DND-41 (cell line): ENCODE data around the gene PTPRD.

Experiments used
- ATAC-seq: fragments of 200-7000 bp; cut with Tn5 transposase; 3 replicates; pipeline ENCODE4 v1.9.1; 2021; ENCODE audit warnings: low read depth; ENCODE audit not compliant: insufficient read depth
- DNase-seq: peaks from one replicate; pipeline ENCODE4 v3.0.0-alpha.2; 2020
- H2AFZ ChIP-seq: 2 replicates; pipeline ENCODE4 v1.6.0; 2012; ENCODE audit warnings: low read depth, low read length
- H3K27ac ChIP-seq: 2 replicates; pipeline ENCODE4 v1.5.1; 2012; ENCODE audit warnings: low read length, inconsistent platforms
- H3K27me3 ChIP-seq: fragments of 200-600 bp; sonication (generic); 2 replicates; pipeline ENCODE4 v1.6.0; 2012; ENCODE audit warnings: low read length, mild to moderate bottlenecking, inconsistent platforms; ENCODE audit not compliant: insufficient read depth, poor library complexity
- H3K36me3 ChIP-seq: 2 replicates; pipeline ENCODE4 v1.5.1; 2012; ENCODE audit warnings: low read length, inconsistent platforms; ENCODE audit not compliant: insufficient read depth
- H3K4me1 ChIP-seq: 2 replicates; pipeline ENCODE4 v1.5.1; 2012; ENCODE audit warnings: mild to moderate bottlenecking, low read length; ENCODE audit not compliant: insufficient read depth
- H3K4me2 ChIP-seq: 2 replicates; pipeline ENCODE4 v1.6.0; 2012; ENCODE audit warnings: mild to moderate bottlenecking, moderate library complexity, low read length, inconsistent platforms; ENCODE audit not compliant: insufficient read depth
- H3K4me3 ChIP-seq, 2 experiments: fragments of 200-600 bp in 1 of 2; shearing (Covaris generic) in 1 of 2; 2 replicates each; pipeline ENCODE4 v1.5.1; 2012 to 2016; ENCODE audit warnings: inconsistent platforms in 2 of 2, low read length in 2 of 2, mild to moderate bottlenecking in 2 of 2, low read depth in 1 of 2, moderate library complexity in 1 of 2
- H3K79me2 ChIP-seq: 2 replicates; pipeline ENCODE4 v1.6.0; 2012; ENCODE audit warnings: low read length, inconsistent platforms; ENCODE audit not compliant: insufficient read depth
- H3K9ac ChIP-seq: 2 replicates; pipeline ENCODE4 v1.6.0; 2012; ENCODE audit warnings: low read depth, mild to moderate bottlenecking, inconsistent platforms, low read length, moderate library complexity
- H3K9me3 ChIP-seq: 2 replicates; pipeline ENCODE4 v1.5.1; 2012; ENCODE audit warnings: low read length, moderate library complexity, mild to moderate bottlenecking, inconsistent platforms; ENCODE audit not compliant: insufficient read depth, severe bottlenecking
- H4K20me1 ChIP-seq: 2 replicates; pipeline ENCODE4 v1.6.0; 2012; ENCODE audit warnings: low read length; ENCODE audit not compliant: insufficient read depth
- CTCF ChIP-seq: IDR thresholded peaks from 2 replicates; pipeline ENCODE4 v1.5.1; 2012; ENCODE audit warnings: borderline replicate concordance, low read length, moderate library complexity, mild to moderate bottlenecking; ENCODE audit not compliant: poor library complexity, severe bottlenecking; ENCODE audit errors: extremely low read depth
- EZH2 ChIP-seq: IDR thresholded peaks from 3 replicates; pipeline ENCODE4 v1.6.1; 2012; ENCODE audit warnings: borderline replicate concordance, low read depth, mild to moderate bottlenecking, moderate library complexity, low read length, inconsistent platforms; ENCODE audit not compliant: severe bottlenecking

PTPRD gene

GRCh38 chr9:9229269-9229668 is 1383.5 kb downstream of the PTPRD start:
- Histone ChIP-seq H3K9me3 (peaks cover 3% of the 10 kb centered on the region), H3K9ac (no peak overlapping the region), H3K27me3 (no peaks in the 10 kb centered on the region), H3K4me1 (no peaks in the 10 kb centered on the region), H2AFZ (no peak overlapping the region), H4K20me1 (no peaks in the 10 kb centered on the region), H3K79me2 (no peaks in the 10 kb centered on the region), H3K4me2 (no peak overlapping the region), H3K27ac (no peak overlapping the region), H3K36me3 (no peaks in the 10 kb centered on the region), H3K4me3 (no peak overlapping the region)
- DNase-seq (no peak), ATAC-seq (no peak)
- TF ChIP-seq CTCF (no peak), EZH2 (no peak)

- Histone ChIP-seq H3K9me3 (no peaks in the 10 kb centered on the region), H3K36me3 (no peaks in the 10 kb centered on the region), H3K27me3 (no peaks in the 10 kb centered on the region), H3K9ac (no peak overlapping the region), H3K79me2 (no peaks in the 10 kb centered on the region), H3K4me2 (no peak overlapping the region), H3K4me1 (no peaks in the 10 kb centered on the region), H3K4me3 (no peak overlapping the region), H4K20me1 (no peaks in the 10 kb centered on the region), H2AFZ (no peak overlapping the region), H3K27ac (no peak overlapping the region)
- no peak for ATAC-seq
- no peak for DNase-seq
- TF ChIP-seq CTCF (no peak), EZH2 (no peak)
Observed at GRCh38 chr9:9223175-9223574, 1389.6 kb downstream of the PTPRD start.

- DNase-seq (no peak), ATAC-seq (no peak)
- Histone ChIP-seq H3K36me3 (no peaks in the 10 kb centered on the region), H3K4me2 (no peak overlapping the region), H3K27me3 (no peaks in the 10 kb centered on the region), H3K27ac (no peak overlapping the region), H3K9ac (no peak overlapping the region), H3K9me3 (no peaks in the 10 kb centered on the region), H2AFZ (no peak overlapping the region), H3K4me1 (no peaks in the 10 kb centered on the region), H3K4me3 (no peak overlapping the region), H4K20me1 (no peaks in the 10 kb centered on the region), H3K79me2 (no peaks in the 10 kb centered on the region)
- TF ChIP-seq CTCF (no peak), EZH2 (no peak)
Observed at GRCh38 chr9:9222730-9223129, 1390.1 kb downstream of the PTPRD start.

GRCh38 chr9:9216934-9217333 is 1395.9 kb downstream of the PTPRD start:
- Histone ChIP-seq H3K27ac (no peak overlapping the region), H3K79me2 (no peaks in the 10 kb centered on the region), H3K4me1 (no peaks in the 10 kb centered on the region), H3K36me3 (no peaks in the 10 kb centered on the region), H4K20me1 (no peaks in the 10 kb centered on the region), H3K9ac (no peak overlapping the region), H3K27me3 (no peaks in the 10 kb centered on the region), H3K4me3 (no peak overlapping the region), H2AFZ (no peak overlapping the region), H3K4me2 (no peak overlapping the region), H3K9me3 (no peaks in the 10 kb centered on the region)
- ATAC-seq (no peak), DNase-seq (no peak)
- TF ChIP-seq EZH2, result no peak
- no peak for TF ChIP-seq CTCF
